Measurements from ENCODE around the gene BMPER. TPM values are rescaled to one million over a fixed set of nuclear protein-coding genes. Genes with fewer than 3 reads are reported as not detected.

The BMPER gene
- total RNA-seq, 1 experiment from 2014 or later: not detected

DNA sequence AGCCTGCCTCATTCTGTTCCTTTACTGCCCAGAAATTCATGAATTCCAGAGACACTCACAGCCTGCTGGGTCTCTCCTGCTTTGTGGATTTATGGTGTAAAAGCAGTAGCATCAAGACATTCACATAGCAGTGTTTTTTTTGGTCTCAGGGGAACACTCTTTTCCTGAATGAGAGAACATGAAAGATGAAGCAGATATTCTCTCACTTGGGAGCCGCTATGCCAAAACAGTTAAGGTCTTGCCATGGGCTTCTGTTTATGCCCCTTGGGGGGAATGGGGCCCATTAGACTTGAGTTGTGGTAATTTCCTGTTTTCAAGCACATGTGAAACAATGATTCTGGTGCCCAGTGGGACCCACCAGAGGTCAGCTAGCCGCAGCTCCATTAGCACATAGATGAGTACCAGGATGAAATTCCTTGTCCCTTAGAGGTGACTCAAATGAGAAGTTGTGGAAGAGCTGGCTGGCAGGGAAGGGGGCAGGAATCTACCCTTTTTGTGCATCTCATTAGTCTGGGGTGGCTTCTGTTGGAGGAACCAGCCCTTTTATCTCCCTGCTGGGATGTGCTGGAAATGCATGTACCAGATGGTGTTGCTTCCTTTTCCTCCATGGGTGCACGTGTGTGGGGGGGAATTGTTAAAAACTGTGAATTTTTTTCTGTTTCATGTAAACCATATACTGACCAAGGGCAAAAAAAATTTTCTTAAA, 13.3 kb downstream of the BMPER start:
- no peak overlapping the region for H3K4me3 ChIP-seq (ENCODE audit: low read depth, low read length)
- no peaks in the 10 kb centered on the region for H3K9me3 ChIP-seq
- POLR2A ChIA-PET: no interaction called here
- H3K4me3 Mint-ChIP-seq (ENCODE audit: unreplicated experiment): no peak overlapping the region
- BruUV-seq (replicated peaks): no TSS peak
- no peaks in the 10 kb centered on the region for H3K4me1 Mint-ChIP-seq (ENCODE audit: low read depth, unreplicated experiment)
- H3K27me3 ChIP-seq (replicated peaks; ENCODE audit: control insufficient read depth, insufficient read depth, low read length): no peaks in the 10 kb centered on the region
- H3K27me3 Mint-ChIP-seq (ENCODE audit: insufficient read depth, unreplicated experiment): peaks cover 13% of the 10 kb centered on the region
- intact Hi-C loops (cut with micrococcal nuclease; ENCODE audit: unreplicated experiment): no loop called here
- no peaks in the 10 kb centered on the region for H3K36me3 ChIP-seq (ENCODE audit: control insufficient read depth, insufficient read depth, low read length)
- TF ChIP-seq, protein P1, sequence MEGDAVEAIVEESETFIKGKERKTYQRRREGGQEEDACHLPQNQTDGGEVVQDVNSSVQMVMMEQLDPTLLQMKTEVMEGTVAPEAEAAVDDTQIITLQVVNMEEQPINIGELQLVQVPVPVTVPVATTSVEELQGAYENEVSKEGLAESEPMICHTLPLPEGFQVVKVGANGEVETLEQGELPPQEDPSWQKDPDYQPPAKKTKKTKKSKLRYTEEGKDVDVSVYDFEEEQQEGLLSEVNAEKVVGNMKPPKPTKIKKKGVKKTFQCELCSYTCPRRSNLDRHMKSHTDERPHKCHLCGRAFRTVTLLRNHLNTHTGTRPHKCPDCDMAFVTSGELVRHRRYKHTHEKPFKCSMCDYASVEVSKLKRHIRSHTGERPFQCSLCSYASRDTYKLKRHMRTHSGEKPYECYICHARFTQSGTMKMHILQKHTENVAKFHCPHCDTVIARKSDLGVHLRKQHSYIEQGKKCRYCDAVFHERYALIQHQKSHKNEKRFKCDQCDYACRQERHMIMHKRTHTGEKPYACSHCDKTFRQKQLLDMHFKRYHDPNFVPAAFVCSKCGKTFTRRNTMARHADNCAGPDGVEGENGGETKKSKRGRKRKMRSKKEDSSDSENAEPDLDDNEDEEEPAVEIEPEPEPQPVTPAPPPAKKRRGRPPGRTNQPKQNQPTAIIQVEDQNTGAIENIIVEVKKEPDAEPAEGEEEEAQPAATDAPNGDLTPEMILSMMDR (IDR thresholded peaks at IDR 0.05; ENCODE audit: insufficient read depth in 1 of 2, low read depth in 1 of 2, low read length in 1 of 2, severe bottlenecking in 1 of 2, unreplicated experiment in 1 of 2): no peak
- H3K36me3 Mint-ChIP-seq (ENCODE audit: insufficient read depth, unreplicated experiment): no peaks in the 10 kb centered on the region
- DNase-seq: no peak
- H3K27ac Mint-ChIP-seq (ENCODE audit: unreplicated experiment): no peak overlapping the region
- no peaks in the 10 kb centered on the region for H3K4me1 ChIP-seq
- no peaks in the 10 kb centered on the region for H3K9me3 Mint-ChIP-seq (ENCODE audit: unreplicated experiment)
- CTCF ChIA-PET: no interaction called here

DNA sequence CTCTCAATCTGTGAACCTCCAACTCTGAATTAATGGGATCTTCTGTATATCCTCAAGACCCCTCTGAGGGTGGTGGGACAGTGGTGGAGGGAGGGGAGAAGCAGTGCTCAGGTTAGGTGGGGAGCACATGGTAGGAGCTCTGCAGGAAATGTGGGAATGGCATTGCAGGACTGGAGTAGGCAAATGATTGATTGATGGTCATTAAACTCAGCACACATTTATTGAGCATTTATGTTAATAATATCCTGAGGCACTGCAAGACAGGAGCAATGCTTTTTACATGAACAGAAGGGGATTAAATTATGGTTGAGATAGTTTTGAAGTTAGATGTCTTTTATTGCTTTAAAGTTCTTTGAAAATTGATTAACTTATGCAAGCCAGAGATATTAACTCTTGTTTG, 14.1 kb downstream of the BMPER start:
- ChIA-PET POLR2A (no interaction called here), CTCF (no interaction called here)
- Histone ChIP-seq H3K27me3 (replicated peaks; ENCODE audit: control insufficient read depth, insufficient read depth, low read length) (no peaks in the 10 kb centered on the region), H3K4me3 (ENCODE audit: low read depth, low read length) (no peak overlapping the region), H3K36me3 (ENCODE audit: control insufficient read depth, insufficient read depth, low read length) (no peaks in the 10 kb centered on the region), H3K9me3 (no peaks in the 10 kb centered on the region), H3K4me1 (no peaks in the 10 kb centered on the region)
- Mint-ChIP-seq H3K27me3 (ENCODE audit: insufficient read depth, unreplicated experiment) (peaks cover 12% of the 10 kb centered on the region), H3K4me1 (ENCODE audit: low read depth, unreplicated experiment) (no peaks in the 10 kb centered on the region), H3K9me3 (ENCODE audit: unreplicated experiment) (no peaks in the 10 kb centered on the region), H3K4me3 (ENCODE audit: unreplicated experiment) (no peak overlapping the region), H3K27ac (ENCODE audit: unreplicated experiment) (no peak overlapping the region), H3K36me3 (ENCODE audit: insufficient read depth, unreplicated experiment) (no peaks in the 10 kb centered on the region)
- no peak for DNase-seq
- no TSS peak for BruUV-seq (replicated peaks)
- TF ChIP-seq, protein P1 (IDR thresholded peaks at IDR 0.05; ENCODE audit: insufficient read depth in 1 of 2, low read depth in 1 of 2, low read length in 1 of 2, severe bottlenecking in 1 of 2, unreplicated experiment in 1 of 2): no peak
- intact Hi-C loops (cut with micrococcal nuclease; ENCODE audit: unreplicated experiment): no loop called here

DNA sequence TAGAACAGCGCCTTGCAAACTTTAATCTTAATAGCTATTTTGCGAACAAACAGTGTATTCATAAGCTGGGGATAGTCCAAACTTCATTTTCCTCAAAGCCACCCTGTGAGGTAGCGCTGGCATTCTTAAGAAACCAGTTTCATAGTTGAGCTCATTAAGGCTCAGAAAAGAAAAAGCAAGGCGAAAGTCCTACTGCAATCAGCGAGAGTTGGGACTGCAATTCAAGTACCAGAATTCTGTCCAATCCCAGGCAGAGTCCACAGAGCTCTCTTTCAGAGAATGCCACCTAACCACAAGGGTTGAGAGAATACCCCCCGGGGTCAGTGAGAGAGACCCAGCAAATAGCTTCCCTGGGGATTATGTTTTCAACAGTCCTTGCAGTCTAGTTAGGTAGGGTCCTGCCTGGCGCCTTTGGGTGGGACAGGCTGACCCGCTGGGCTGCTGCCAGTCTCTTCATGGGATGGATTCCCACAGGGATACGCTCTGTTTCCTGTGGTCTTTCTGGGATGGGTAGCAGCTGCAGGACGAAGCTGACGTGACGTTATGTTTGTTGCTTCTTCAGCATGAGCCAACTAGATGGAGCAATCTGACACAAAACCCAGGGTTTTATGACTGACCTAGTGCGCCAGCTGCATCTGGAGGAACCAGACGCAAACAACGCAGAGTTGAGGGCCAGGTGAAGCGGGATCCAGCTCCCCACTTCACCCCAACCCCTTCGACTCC, 16.0 kb downstream of the BMPER start:
- TF ChIP-seq, protein P1 (IDR thresholded peaks at IDR 0.05; ENCODE audit: insufficient read depth in 1 of 2, low read depth in 1 of 2, low read length in 1 of 2, severe bottlenecking in 1 of 2, unreplicated experiment in 1 of 2): no peak
- Histone ChIP-seq H3K27me3 (replicated peaks; ENCODE audit: control insufficient read depth, insufficient read depth, low read length) (no peaks in the 10 kb centered on the region), H3K9me3 (no peaks in the 10 kb centered on the region), H3K36me3 (ENCODE audit: control insufficient read depth, insufficient read depth, low read length) (no peaks in the 10 kb centered on the region), H3K4me1 (no peaks in the 10 kb centered on the region), H3K4me3 (ENCODE audit: low read depth, low read length) (no peak overlapping the region)
- CTCF ChIA-PET: interaction anchor here (3.0 kb wide), 1 partner anchor 11 kb away, joined by 13 read pairs; no protein-coding TSS in a partner anchor
- Mint-ChIP-seq H3K27me3 (ENCODE audit: insufficient read depth, unreplicated experiment) (peaks cover 11% of the 10 kb centered on the region), H3K4me1 (ENCODE audit: low read depth, unreplicated experiment) (no peaks in the 10 kb centered on the region), H3K27ac (ENCODE audit: unreplicated experiment) (no peak overlapping the region), H3K9me3 (ENCODE audit: unreplicated experiment) (no peaks in the 10 kb centered on the region), H3K4me3 (ENCODE audit: unreplicated experiment) (no peak overlapping the region), H3K36me3 (ENCODE audit: insufficient read depth, unreplicated experiment) (no peaks in the 10 kb centered on the region)
- intact Hi-C loops (cut with micrococcal nuclease; ENCODE audit: unreplicated experiment): no loop called here
- DNase-seq: no peak
- BruUV-seq (replicated peaks): no TSS peak
- POLR2A ChIA-PET: no interaction called here
